Osteoblast (primary cell): ENCODE measurements around the gene ATP6V1G3. TPM values are rescaled to one million over a fixed set of nuclear protein-coding genes. Genes with fewer than 3 reads are reported as not detected.

Source experiments
- total RNA-seq: library from RNA; depleted of rRNA; stranded (reverse); fragments of >200 nt; gene quantifications from 2 replicates; pipeline ENCODE4 v1.2.3, GENCODE V29; 2012

Gene ATP6V1G3
- total RNA-seq, 1 donor: 0.36 TPM

Other genes with a start within 250 kb of the ATP6V1G3 start
- gene PTPRC, start 98.4 kb upstream of the ATP6V1G3 start, total RNA-seq: under 0.01 and 1.1 TPM in 2 replicates